ENCODE results near the gene DAPK2.

Gene DAPK2

DNA sequence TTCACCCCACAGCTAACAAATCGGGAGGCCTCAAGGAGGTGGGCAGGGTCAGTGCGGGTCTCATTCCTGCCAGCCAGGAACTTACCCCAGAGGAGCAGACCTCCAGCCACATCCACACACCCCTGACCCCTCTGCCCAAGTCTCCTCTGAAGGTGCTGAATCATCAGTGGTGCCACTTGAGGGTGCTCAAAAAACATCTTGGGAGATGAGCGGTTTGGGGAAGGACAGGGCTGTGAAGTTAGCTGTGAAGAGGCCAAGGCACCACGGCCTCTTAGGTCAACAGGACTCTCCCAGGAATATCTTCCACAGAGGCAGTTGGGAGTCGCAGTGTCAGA, 1.2 kb downstream of the DAPK2 start:
- no peak for ATAC-seq
- no peak for TF ChIP-seq ZNF70 (CRISPR knock-in tag; IDR thresholded peaks at IDR 0.05)
- TF ChIP-seq ARNTL (CRISPR knock-in tag; IDR thresholded peaks at IDR 0.05; ENCODE audit: borderline replicate concordance, low read depth): no peak
- TF ChIP-seq OSR1 (CRISPR knock-in tag; IDR thresholded peaks at IDR 0.05): no peak
- TF ChIP-seq TOX (CRISPR knock-in tag; IDR thresholded peaks at IDR 0.05; ENCODE audit: borderline replicate concordance): no peak
- no peak for TF ChIP-seq ZNF565 (CRISPR knock-in tag; conservative IDR thresholded peaks at IDR 0.05; ENCODE audit: low read depth)
- TF ChIP-seq RARB (CRISPR knock-in tag; IDR thresholded peaks at IDR 0.05): no peak
- TF ChIP-seq CREB5 (CRISPR knock-in tag; IDR thresholded peaks at IDR 0.05; ENCODE audit: low read depth): no peak
- TF ChIP-seq SNAI2 (CRISPR knock-in tag; IDR thresholded peaks at IDR 0.05): no peak
- no peak for TF ChIP-seq TCF4 (CRISPR knock-in tag; IDR thresholded peaks at IDR 0.05; ENCODE audit: borderline replicate concordance)
- no peak for TF ChIP-seq ZNF8 (CRISPR knock-in tag; IDR thresholded peaks at IDR 0.05)
- TF ChIP-seq ZFP30 (CRISPR knock-in tag; IDR thresholded peaks at IDR 0.05): no peak
- TF ChIP-seq PPARA (CRISPR knock-in tag; IDR thresholded peaks at IDR 0.05; ENCODE audit: borderline replicate concordance): no peak
- TF ChIP-seq GLIS3 (CRISPR knock-in tag; IDR thresholded peaks at IDR 0.05): no peak
- TF ChIP-seq TSHZ2 (CRISPR knock-in tag; IDR thresholded peaks at IDR 0.05): no peak
- no peak for TF ChIP-seq BACH2 (CRISPR knock-in tag; IDR thresholded peaks at IDR 0.05; ENCODE audit: borderline replicate concordance)
- no peak for TF ChIP-seq ESRRG (CRISPR knock-in tag; IDR thresholded peaks at IDR 0.05)

DNA sequence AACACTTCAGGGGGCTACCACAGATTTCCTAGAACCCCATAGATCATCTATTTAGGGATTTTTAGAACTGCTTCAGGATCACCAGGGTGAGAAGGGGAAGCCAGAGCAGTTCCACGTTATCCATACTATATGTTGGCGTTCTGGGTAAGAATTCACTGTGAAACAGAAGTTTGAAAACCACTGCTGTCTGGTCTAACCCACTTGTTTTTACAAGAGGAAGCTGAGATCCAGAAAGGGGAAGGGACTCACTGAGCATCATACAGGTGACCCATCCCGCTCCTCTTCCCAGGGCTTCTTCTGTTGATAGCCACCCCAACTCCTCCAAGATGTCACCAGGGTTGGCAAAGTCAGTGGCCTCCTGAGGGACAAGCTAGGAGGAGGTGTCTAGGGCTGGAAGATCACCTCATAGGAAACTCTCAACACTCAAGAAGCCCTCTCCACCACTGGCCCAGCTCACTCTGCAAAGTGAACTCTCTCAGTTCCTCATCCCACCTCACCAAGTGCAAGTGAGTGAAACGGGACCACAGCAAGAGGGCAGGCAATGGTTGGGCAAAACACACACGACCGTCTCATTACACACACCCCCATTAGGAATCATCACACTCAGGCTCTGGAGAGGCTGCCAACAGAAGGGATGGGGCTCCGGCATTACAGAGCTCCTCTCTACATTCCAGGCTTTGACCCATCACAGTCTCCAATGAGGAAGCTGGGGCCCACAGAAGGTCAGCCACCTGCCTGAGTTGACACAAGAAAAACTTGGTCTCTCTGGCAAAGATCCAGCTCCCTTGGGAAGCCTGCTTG, 1.8 kb downstream of the DAPK2 start:
- TF ChIP-seq RARB (CRISPR knock-in tag; IDR thresholded peaks at IDR 0.05): no peak
- no peak for TF ChIP-seq ZC3H10 (CRISPR knock-in tag; IDR thresholded peaks at IDR 0.05)
- no peak for TF ChIP-seq BACH2 (CRISPR knock-in tag; IDR thresholded peaks at IDR 0.05; ENCODE audit: borderline replicate concordance)
- no peak for TF ChIP-seq ZNF70 (CRISPR knock-in tag; IDR thresholded peaks at IDR 0.05)
- TF ChIP-seq TOX (CRISPR knock-in tag; IDR thresholded peaks at IDR 0.05; ENCODE audit: borderline replicate concordance): no peak
- TF ChIP-seq, protein P1, sequence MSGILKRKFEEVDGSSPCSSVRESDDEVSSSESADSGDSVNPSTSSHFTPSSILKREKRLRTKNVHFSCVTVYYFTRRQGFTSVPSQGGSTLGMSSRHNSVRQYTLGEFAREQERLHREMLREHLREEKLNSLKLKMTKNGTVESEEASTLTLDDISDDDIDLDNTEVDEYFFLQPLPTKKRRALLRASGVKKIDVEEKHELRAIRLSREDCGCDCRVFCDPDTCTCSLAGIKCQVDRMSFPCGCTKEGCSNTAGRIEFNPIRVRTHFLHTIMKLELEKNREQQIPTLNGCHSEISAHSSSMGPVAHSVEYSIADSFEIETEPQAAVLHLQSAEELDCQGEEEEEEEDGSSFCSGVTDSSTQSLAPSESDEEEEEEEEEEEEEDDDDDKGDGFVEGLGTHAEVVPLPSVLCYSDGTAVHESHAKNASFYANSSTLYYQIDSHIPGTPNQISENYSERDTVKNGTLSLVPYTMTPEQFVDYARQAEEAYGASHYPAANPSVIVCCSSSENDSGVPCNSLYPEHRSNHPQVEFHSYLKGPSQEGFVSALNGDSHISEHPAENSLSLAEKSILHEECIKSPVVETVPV (CRISPR knock-in tag; IDR thresholded peaks at IDR 0.05): no peak
- no peak for TF ChIP-seq ZFP3 (CRISPR knock-in tag; IDR thresholded peaks at IDR 0.05)
- no peak for TF ChIP-seq POU6F1 (CRISPR knock-in tag; IDR thresholded peaks at IDR 0.05; ENCODE audit: borderline replicate concordance, low read depth)
- TF ChIP-seq ARNTL (CRISPR knock-in tag; IDR thresholded peaks at IDR 0.05; ENCODE audit: borderline replicate concordance, low read depth): no peak
- TF ChIP-seq ESRRG (CRISPR knock-in tag; IDR thresholded peaks at IDR 0.05): no peak
- no peak for ATAC-seq

GRCh38 chr15:64038878-64039610, 7.2 kb downstream of the DAPK2 start:
- no peak for ATAC-seq
- TF ChIP-seq POU6F1 (CRISPR knock-in tag; IDR thresholded peaks at IDR 0.05; ENCODE audit: borderline replicate concordance, low read depth) (no peak), GLIS3 (CRISPR knock-in tag; IDR thresholded peaks at IDR 0.05) (no peak), ZNF70 (CRISPR knock-in tag; IDR thresholded peaks at IDR 0.05) (no peak), ARNTL (CRISPR knock-in tag; IDR thresholded peaks at IDR 0.05; ENCODE audit: borderline replicate concordance, low read depth) (no peak), PATZ1 (CRISPR knock-in tag; IDR thresholded peaks at IDR 0.05; ENCODE audit: borderline replicate concordance) (no peak), ZNF565 (CRISPR knock-in tag; conservative IDR thresholded peaks at IDR 0.05; ENCODE audit: low read depth) (no peak), ZFP3 (CRISPR knock-in tag; IDR thresholded peaks at IDR 0.05) (no peak), BACH2 (CRISPR knock-in tag; IDR thresholded peaks at IDR 0.05; ENCODE audit: borderline replicate concordance) (no peak)
- TF ChIP-seq, protein P1 (CRISPR knock-in tag; IDR thresholded peaks at IDR 0.05): no peak
